Stimulated activated CD8-positive, alpha-beta memory T cell treated with anti-CD3 and anti-CD28 coated beads, Interleukin-2, amount 100 ng/mL, for 1 hour (primary cell): Measurements from ENCODE around the gene LMTK3.
"Not testable (repeated sequence)": the region's sequence is repeated elsewhere in the genome, so short reads cannot be mapped to it uniquely, and the experiment has no call there.

ENCODE experiments used
- DNase-seq, 2 donors: peaks; one replicate each; pipeline ENCODE4 v3.0.0-alpha.2; 2020; ENCODE audit warnings: low read depth in 2 of 2

The LMTK3 gene

DNA sequence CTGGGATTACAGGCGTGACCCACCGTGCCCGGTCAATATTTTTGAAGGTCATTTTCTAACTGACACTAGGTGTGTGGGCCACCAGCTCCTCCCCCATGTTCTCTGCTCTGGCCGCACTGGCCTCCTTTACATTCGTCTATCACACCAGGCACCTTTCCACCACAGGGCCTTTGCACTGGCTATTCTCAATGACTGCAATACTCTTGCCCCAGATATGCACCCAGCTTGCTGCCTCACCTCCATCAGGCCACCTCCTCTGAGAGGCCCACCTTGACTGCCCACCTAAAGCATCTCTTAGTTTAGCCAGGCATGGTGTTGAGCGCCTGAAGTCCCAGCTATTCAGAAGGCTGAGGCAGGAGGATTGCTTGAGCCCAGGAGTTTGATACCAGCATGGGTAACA lies 30.2 kb upstream of the LMTK3 start:
- DNase-seq = no peak

DNA sequence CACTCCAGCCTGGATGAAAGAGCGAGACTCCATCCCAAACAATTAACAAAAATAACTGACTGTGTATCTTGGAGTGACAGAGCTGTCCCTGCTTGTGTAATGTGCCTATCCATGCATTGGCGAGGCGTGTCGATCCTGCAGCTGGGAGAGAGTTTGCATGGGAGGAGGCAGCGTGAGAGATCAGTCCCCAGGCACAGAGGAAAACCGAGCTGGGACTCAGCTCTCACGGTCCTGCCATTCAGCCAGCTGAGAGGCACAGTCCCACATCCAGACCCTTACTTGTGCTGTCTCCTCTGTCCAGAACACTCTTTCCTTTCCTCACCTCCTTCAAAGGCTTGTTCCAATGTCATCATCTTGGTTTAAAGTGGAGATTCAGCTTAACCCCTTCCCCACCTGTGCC lies 28.5 kb upstream of the LMTK3 start:
- DNase-seq = no peak

DNA sequence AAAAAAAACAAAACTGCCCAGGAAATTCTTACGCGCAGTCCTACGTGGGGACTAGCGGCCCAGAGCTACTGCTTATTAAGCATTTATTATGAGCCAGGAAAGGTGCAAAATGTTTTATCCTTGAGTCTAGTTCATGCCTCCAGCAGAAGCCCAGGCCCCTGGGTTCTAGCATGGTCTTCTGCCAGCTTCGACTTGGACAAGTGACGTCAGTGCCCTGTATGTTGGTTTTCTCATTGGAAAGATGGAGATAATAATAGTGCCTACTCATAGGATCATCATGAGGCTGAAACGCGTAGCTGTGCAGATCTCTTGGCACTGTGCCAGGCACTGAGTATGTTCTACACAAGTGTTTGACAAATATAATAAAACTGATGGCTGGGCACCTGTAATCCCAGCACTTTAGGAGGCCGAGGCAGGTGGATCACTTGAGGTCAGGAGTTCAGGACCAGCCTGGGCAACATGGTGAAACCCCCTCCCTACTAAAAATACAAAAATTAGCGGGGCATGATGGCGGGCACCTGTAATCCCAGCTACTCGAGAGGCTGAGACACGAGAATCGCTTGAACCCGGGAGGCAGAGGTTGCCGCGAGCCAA lies 28.0 kb upstream of the LMTK3 start:
- no peak for DNase-seq

DNA sequence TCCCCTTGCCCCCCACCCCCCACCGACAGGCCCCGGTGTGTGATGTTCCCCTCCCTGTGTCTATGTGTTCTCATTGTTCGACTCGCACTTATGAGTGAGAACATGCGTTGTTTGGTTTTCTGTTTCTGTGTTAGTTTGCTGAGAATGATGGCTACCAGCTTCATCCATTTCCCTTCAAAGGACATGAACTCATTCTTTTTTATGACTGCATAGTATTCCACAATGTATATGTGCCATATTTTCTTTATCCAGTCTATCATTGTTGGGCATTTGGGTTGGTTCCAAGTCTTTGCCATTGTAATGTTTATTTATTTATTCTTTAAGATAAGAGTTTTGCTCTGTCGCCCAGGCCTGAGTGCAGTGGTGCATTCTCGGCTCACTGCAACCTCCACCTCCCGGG lies 26.4 kb upstream of the LMTK3 start:
- not testable (repeated sequence) for DNase-seq

DNA sequence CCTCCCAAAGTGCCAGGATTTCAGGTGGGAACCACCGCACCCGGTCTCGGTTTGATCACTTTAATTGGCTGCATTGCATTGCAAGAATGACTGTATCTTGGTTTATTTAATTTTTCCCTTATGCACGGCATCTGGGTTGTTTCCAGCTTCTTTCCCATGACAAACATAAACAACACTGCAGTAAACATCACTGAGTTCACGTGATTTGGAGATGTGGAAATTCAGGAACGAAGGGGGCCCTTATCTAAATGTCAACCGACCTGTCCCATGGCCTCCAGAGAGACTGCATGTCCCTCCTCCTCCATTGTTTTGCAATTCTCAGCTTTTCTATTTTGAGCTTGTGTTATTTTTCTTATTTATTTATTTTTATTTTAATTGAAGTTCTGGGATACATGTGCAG lies 25.9 kb upstream of the LMTK3 start:
- no peak for DNase-seq

GRCh38 chr19:48533770-48534169 lies 22.1 kb upstream of the LMTK3 start:
- no peak for DNase-seq

GRCh38 chr19:48530770-48531169 lies 19.1 kb upstream of the LMTK3 start:
- no peak for DNase-seq

- no peak for DNase-seq
These were observed 18.6 kb upstream of the LMTK3 start for GRCh38 chr19:48530066-48530720.

GRCh38 chr19:48529156-48529555 lies 17.5 kb upstream of the LMTK3 start:
- no peak for DNase-seq

- DNase-seq = no peak
These were observed 13.1 kb upstream of the LMTK3 start for GRCh38 chr19:48524732-48525131.

GRCh38 chr19:48524221-48524620 lies 12.6 kb upstream of the LMTK3 start:
- DNase-seq = no peak

GRCh38 chr19:48520134-48520533 lies 8.5 kb upstream of the LMTK3 start:
- DNase-seq = no peak

- not testable (repeated sequence) for DNase-seq
These were observed 7.8 kb upstream of the LMTK3 start for GRCh38 chr19:48519426-48519825.

DNA sequence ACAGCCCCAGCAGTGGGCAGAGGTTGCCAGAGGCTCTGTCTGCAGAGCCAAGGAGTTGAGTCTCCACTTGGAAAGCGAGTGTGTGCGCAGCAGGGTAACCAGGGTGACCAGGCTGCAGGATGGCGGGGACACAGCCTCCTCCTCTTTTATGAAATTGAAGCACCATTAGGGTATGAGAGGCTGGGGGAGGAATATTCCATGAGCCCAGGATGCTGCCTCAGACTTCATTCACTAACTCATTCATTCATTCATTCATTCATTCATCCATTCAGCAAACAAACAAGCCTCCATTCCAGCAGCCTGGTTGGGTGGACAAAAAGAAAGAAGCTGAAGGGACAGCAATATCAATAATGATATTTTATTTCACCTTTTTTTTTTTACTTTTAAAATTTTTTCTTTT lies 6.6 kb upstream of the LMTK3 start:
- no peak for DNase-seq

DNA sequence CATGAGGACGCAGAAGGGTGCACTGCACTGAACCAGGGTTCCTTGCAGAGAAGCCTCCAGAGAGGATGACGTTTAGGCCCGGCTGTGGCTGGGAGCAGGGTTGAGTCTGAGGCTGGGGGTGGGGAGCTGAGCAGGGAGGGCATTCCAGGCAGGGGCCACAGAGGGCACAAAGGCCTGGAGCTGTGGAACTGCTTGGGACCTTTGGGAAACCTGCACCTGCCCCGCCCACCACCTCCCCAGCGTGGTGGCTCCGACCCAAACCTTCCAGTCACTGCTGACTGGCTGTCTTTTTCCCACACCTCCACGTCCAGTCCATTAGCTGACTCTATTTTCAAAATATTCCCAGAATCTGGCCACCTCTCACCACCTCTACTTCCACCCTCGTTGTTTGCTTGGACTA lies 4.9 kb upstream of the LMTK3 start:
- DNase-seq = no peak

- no peak for DNase-seq
These were observed 2.5 kb upstream of the LMTK3 start for GRCh38 chr19:48514123-48514458.

DNA sequence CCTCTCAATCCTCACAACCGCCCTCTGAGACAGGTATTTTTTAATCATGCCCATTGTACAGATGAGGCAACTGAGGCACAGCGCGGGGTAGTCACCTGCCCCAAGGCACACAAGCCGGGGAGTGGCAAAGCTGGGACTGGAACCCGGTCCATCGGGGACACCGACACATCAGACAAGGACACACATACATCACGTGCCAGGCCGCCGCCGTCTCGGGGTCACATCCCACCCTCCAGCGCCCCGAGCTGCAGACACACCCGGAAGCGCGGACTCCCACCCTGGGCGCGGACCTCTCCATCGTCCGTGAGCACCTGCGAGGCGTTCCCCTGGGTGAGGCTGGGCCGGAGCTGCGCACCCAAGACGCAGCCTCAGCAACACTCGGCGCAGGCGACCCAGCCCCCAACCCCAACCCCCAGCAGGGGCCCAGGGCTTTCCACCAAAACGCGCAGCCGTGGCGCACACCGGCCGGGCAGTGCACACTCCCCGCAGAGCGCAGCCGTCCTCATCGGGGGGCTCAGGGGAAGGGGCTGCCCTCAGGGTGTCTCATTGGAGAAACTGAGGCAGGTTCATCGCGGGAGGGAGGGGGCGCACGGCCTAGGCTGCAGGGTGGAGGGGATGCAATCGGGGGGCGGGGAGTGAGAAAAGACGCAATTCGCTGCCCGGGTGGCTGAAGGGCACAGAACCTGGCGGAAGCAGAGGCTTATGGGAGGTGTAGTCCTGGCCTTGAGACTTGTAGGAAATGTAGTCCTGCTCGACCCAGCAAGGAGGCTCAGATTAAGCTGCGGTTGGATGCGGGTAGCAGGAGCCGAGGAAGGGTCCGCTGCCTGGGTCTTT lies 1.9 kb upstream of the LMTK3 start:
- DNase-seq = peak in 1 of 2 donors; percentile 50

GRCh38 chr19:48512504-48513288 lies 1.1 kb upstream of the LMTK3 start:
- DNase-seq = no peak

DNA sequence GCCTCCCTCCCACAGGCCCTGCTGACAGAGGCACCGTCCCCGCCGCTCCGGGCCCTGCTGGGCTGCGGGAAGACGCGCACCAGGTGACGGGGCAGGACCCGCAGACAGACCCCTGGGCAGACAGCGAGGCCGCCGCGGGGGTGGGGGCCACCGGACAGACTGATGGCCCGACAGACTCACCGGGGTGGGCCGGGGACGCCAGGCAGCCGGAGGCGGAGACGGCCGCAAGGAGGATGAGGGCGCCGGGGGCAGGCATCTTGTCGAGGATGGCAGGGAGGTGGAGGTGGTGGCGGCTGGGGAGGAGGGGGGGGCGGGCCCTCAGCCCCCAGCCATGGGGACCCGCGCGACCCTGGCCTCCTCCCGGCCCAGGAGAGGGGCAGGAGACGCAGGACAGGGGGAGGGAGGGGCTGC lies 309 bp downstream of the LMTK3 start:
- DNase-seq = no peak

DNA sequence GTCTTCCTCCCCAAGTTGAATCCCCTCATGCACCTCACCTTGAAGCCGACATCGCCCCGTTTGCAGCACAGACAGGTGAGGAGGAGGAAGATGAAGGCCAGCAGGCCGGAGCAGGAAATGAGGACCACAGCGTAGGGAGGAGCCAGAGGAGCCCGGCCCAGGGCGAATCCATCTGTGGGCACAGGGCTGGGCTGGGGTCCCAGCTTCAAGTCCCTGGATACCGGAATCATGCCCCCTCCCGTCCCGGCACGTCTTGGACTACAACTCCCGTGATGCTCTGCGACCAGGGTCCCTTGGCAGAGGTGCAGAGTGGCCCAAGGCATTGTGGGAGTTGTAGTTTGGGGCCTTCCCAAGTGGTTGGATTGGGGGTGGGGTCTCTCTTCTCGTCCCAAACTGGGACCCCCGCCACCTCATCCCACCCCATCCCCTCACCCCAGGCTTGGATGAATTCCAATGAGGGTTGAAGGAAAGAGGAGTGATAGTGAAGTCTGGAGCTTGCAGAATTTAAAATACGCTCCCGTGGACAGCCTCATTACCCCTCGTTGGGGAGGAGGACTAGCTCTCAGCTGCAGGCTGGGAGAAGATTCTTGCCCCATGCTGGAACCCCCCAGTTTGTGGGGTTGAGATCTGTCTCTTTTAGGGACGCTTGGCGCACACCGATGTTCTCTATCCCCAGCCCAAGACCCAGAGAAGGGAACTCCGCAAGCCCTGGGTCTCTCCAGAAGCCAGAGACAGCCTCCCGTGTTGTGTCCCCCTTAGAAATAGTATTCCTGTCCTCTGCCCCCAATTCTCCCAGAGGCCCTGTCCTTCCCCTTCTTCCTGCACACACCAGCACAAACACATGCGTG lies 990 bp downstream of the LMTK3 start:
- peak in 1 of 2 donors; percentile 58 for DNase-seq

DNA sequence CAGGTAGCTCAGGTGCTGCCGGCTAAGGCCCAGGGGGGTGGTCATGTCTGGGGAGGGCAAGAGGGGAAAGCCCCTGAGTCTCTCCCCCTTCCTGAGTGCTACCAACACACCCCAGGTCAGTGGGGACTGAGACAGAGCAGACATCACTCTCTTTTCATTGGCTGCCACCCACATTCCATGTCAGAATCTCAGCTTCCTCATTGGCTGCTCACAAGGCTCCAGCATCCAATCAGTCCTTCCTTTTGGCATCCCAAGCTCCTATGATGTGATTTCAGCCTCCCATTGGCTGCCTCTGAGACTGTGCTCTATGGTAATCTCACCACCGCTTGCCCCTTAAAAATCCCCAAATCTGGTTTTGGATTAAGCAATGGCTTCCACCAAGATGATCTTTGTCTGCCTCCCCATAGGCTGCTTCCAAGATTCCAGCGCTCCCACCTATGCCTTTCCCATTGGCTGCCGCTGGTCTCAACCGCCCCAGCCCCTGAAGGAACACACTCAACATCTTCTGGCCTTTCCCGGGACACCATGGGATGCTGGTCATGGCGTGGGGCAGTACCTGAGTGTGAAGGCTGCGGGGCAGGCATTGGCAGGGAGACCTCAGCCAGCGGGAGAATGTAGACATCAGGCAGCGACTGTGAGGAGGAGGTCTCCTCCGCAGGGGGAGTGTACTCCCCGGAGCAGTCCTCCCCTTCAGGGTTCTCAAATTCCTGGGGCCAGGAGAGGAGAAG lies 2.0 kb downstream of the LMTK3 start:
- no peak for DNase-seq
